Astrocyte of the spinal cord (primary cell): ENCODE measurements around the gene ARVCF.

ENCODE experiments used
- DNase-seq: peaks from one replicate; pipeline ENCODE4 v3.0.0; 2011; ENCODE audit warnings: low read depth, low spot score
- H3K4me3 ChIP-seq: 2 replicates; pipeline ENCODE4 v1.5.1; 2011; ENCODE audit warnings: low read depth, mild to moderate bottlenecking, low read length, moderate library complexity
- in situ Hi-C: cut with HindIII; loops from 2 replicates; pipeline ENCODE4 v1.10.0; 2017; ENCODE audit warnings: low sequenced_read_pairs
- TF ChIP-seq, protein P1 (sequence below): IDR thresholded peaks from 2 replicates; pipeline ENCODE4 v1.5.1; 2012; ENCODE audit warnings: low read depth, mild to moderate bottlenecking, low read length, inconsistent platforms

The ARVCF gene

DNA sequence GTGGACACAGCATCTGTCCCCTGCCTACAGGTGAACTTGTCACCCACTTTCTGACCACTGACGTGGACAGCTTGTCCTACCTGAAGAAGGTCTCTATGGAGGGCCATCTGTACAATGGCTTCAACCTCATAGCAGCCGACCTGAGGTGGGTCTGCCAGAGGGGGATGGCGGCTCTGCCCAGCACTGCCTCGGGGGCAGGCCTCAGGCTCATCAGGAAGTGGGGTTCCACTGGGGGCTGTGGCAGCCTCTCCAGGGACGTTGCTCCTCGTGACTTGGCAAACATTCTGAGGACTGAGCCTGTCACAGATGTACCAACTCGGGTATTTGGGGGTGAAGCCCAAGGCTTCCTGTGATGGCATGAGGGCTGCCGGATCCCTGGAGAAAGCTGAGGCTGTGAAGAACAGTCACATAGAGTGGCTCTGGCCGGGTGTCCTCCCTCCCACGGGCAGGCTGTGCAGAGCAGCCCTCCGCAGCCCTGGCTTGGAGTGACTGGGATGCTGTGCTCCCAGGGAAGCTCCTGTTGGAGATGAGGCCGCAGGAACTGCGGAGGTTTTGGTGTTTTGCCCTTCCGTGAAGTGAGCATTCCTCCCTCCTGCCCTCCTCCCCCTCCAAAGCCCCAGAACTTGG is 36.9 kb upstream of the ARVCF start:
- in situ Hi-C loops: no loop called here
- DNase-seq: no peak
- no peak overlapping the region for H3K4me3 ChIP-seq
- TF ChIP-seq, protein P1, sequence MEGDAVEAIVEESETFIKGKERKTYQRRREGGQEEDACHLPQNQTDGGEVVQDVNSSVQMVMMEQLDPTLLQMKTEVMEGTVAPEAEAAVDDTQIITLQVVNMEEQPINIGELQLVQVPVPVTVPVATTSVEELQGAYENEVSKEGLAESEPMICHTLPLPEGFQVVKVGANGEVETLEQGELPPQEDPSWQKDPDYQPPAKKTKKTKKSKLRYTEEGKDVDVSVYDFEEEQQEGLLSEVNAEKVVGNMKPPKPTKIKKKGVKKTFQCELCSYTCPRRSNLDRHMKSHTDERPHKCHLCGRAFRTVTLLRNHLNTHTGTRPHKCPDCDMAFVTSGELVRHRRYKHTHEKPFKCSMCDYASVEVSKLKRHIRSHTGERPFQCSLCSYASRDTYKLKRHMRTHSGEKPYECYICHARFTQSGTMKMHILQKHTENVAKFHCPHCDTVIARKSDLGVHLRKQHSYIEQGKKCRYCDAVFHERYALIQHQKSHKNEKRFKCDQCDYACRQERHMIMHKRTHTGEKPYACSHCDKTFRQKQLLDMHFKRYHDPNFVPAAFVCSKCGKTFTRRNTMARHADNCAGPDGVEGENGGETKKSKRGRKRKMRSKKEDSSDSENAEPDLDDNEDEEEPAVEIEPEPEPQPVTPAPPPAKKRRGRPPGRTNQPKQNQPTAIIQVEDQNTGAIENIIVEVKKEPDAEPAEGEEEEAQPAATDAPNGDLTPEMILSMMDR: no peak

GRCh38 chr22:20052309-20053259 is 36.0 kb upstream of the ARVCF start:
- no peak for DNase-seq
- no peak overlapping the region for H3K4me3 ChIP-seq
- in situ Hi-C loops: no loop called here
- TF ChIP-seq, protein P1: no peak

GRCh38 chr22:20051927-20052308 is 35.3 kb upstream of the ARVCF start:
- in situ Hi-C loops: no loop called here
- H3K4me3 ChIP-seq: no peak overlapping the region
- DNase-seq: no peak
- TF ChIP-seq, protein P1: no peak

GRCh38 chr22:20046730-20047129 is 30.1 kb upstream of the ARVCF start:
- in situ Hi-C loops: no loop called here
- DNase-seq: no peak
- TF ChIP-seq, protein P1: no peak
- H3K4me3 ChIP-seq: no peak overlapping the region

DNA sequence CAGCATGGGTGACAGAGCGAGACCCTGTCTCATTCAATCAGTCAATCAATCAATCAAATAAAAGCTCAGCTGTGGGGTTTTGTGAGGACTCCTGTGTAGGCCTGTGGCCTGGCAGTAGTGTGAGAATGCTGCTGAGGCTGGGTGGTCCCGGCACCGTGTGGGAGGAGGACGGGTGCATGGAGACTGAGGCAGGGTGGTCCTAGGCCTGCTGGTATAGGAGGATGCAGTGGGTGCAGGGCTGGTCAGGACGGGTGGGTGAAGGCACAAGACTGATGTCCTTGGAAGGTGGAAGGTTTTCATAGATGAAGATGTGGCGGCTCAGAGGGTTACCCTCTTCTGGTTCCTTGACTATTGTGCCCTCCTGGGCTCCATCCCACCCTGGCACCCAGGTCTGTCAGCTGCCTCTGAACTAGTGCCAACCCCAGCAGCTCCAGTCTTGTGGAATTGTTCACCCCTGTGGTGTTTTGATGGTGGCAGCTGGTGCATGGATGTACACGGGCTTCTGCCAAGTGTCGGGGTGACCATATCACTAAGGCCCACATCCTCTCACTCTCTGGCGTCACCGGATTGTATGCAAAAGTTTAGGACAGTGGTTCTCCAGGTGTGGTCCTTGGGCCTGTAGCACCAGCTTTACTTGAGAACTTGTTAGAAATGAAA is 28.0 kb upstream of the ARVCF start:
- DNase-seq: no peak
- H3K4me3 ChIP-seq: no peak overlapping the region
- in situ Hi-C loops: no loop called here
- TF ChIP-seq, protein P1: no peak

GRCh38 chr22:20043997-20044342 is 27.3 kb upstream of the ARVCF start:
- TF ChIP-seq, protein P1: no peak
- in situ Hi-C loops: no loop called here
- no peak for DNase-seq
- H3K4me3 ChIP-seq: no peak overlapping the region
